HUES64 (cell line): ENCODE results near the gene SIRPD.
"Not testable (repeated sequence)": the region's sequence is repeated elsewhere in the genome, so short reads cannot be mapped to it uniquely, and the experiment has no call there.

Source experiments
- H3K27ac ChIP-seq: 2 replicates; pipeline ENCODE4 v1.7.0; 2013; ENCODE audit warnings: low read depth, low read length, inconsistent platforms
- H3K27me3 ChIP-seq: 2 replicates; pipeline ENCODE4 v1.6.1; 2013; ENCODE audit warnings: mild to moderate bottlenecking, low read length; ENCODE audit not compliant: insufficient read depth
- H3K36me3 ChIP-seq: 2 replicates; pipeline ENCODE4 v1.6.1; 2013; ENCODE audit warnings: mild to moderate bottlenecking, low read length; ENCODE audit not compliant: insufficient read depth
- H3K4me1 ChIP-seq: 2 replicates; pipeline ENCODE4 v1.6.1; 2013; ENCODE audit warnings: mild to moderate bottlenecking, low read length, moderate library complexity; ENCODE audit not compliant: insufficient read depth
- H3K4me3 ChIP-seq: 2 replicates; pipeline ENCODE4 v1.5.1; 2013; ENCODE audit warnings: mild to moderate bottlenecking, low read length, moderate library complexity
- H3K9ac ChIP-seq: 2 replicates; pipeline ENCODE4 v1.6.1; 2013; ENCODE audit warnings: mild to moderate bottlenecking, low read depth, low read length
- H3K9me3 ChIP-seq: 2 replicates; pipeline ENCODE4 v1.6.1; 2013; ENCODE audit warnings: low read depth, low read length; ENCODE audit not compliant: insufficient read depth
- WGBS: fragments of 150-250, 120-280 bp; methylation state at CpG from one replicate; pipeline ENCODE4 v1.1.7; 2013; ENCODE audit warnings: missing lambda C conversion rate; 5-methylcytosine and 5-hydroxymethylcytosine counted together

SIRPD gene

DNA sequence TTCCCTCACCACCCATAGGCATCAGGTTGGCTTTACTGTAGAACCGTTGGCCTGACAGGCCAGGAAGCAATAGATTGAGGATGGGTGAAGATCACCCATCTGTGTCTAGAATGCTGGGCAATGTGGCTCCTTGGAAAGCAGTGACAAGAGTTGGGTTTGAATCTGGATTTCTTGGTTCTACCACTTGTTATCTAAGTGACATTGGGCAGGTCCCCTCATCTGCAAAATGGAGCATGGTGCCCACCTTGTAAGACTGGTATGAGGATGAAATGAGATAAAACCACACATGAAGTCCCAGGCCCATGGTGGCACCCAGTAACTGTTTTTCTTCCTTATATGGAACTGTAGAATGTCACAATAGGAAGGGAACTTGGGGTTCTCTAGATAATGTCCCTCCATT is 43.7 kb downstream of the SIRPD start:
- no peaks in the 10 kb centered on the region for H3K9me3 ChIP-seq
- no peak overlapping the region for H3K9ac ChIP-seq
- no peaks in the 10 kb centered on the region for H3K36me3 ChIP-seq
- no peak overlapping the region for H3K4me3 ChIP-seq
- no peak overlapping the region for H3K27ac ChIP-seq
- peaks cover 5% of the 10 kb centered on the region; the same call in 1 of the 2 replicates for H3K4me1 ChIP-seq
- 96% methylated on average over 1 of the region's 1 CpG for WGBS
- H3K27me3 ChIP-seq: no peaks in the 10 kb centered on the region

DNA sequence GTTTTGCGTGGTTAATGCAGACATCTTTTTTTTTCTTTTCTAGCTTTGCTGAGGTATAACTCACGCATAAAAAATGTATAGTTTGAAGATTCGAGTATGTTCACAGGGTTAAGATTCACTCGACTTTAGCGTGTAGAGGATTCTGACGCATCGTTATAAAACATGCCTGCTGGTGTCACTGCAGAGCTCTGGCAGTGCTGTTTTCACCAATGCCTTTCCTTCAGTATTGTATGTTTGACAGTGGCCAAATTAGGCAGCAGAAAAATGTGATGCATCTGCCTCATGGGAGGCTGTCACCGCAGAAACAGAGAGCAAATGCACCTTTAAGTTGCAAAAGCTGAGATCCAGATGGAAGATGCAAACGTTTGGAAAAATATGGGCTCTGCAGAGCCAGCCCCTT is 48.3 kb downstream of the SIRPD start:
- H3K27me3 ChIP-seq: no peaks in the 10 kb centered on the region
- H3K9me3 ChIP-seq: no peaks in the 10 kb centered on the region
- 63% methylated on average over 9 of the region's 9 CpGs for WGBS
- H3K36me3 ChIP-seq: no peaks in the 10 kb centered on the region
- H3K27ac ChIP-seq: no peak overlapping the region
- no peak overlapping the region for H3K9ac ChIP-seq
- H3K4me1 ChIP-seq: no peaks in the 10 kb centered on the region
- H3K4me3 ChIP-seq: no peak overlapping the region

DNA sequence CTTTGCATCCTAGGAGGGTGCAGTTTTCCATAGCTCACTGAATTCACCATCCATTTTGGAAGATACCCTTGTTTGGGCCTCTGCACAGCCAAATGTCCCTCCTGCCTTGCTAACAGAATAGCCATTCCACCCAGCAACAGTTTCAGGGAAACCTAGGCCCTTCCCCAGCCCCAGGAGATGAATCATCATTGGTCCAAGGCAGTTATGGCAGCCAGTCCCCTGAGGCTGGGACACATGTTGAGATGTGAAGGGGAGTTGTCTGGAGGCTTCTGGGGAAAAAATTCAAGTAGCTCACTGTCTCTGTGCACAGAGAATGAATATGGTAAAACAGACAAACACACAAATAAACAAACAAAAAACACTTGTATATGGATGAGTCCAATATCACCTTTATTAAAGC is 48.9 kb downstream of the SIRPD start:
- H3K4me1 ChIP-seq: no peaks in the 10 kb centered on the region
- no peaks in the 10 kb centered on the region for H3K9me3 ChIP-seq
- H3K4me3 ChIP-seq: no peak overlapping the region
- no peak overlapping the region for H3K27ac ChIP-seq
- H3K9ac ChIP-seq: no peak overlapping the region
- no peaks in the 10 kb centered on the region for H3K36me3 ChIP-seq
- no peaks in the 10 kb centered on the region for H3K27me3 ChIP-seq

DNA sequence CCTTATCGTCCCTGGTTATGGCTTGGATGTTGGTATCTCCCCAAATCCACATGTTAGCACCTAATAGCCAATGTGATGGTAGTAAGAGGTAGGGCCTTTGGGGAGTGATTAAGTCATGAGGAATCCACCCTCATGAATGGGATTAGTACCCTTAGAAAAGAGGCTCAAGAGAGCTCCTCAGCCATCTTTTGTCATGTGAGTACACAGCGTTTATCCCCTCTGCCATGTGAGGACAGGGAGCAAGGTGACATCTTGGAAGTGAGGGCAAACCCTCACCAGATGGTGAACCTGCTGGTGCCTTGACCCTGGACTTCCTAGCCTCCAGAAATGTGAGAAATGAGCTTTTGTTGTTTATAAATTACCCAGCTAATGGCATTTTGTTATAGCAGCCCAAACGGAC is 50.2 kb downstream of the SIRPD start:
- H3K4me1 ChIP-seq: no peaks in the 10 kb centered on the region
- H3K36me3 ChIP-seq: no peaks in the 10 kb centered on the region
- no peaks in the 10 kb centered on the region for H3K27me3 ChIP-seq
- H3K27ac ChIP-seq: no peak overlapping the region
- no peak overlapping the region for H3K9ac ChIP-seq
- H3K4me3 ChIP-seq: no peak overlapping the region
- H3K9me3 ChIP-seq: 0 out of 2 replicates have a peak, but pooled peaks cover 1% of the 10 kb centered on the region
- 78% methylated on average over 3 of the region's 3 CpGs for WGBS

DNA sequence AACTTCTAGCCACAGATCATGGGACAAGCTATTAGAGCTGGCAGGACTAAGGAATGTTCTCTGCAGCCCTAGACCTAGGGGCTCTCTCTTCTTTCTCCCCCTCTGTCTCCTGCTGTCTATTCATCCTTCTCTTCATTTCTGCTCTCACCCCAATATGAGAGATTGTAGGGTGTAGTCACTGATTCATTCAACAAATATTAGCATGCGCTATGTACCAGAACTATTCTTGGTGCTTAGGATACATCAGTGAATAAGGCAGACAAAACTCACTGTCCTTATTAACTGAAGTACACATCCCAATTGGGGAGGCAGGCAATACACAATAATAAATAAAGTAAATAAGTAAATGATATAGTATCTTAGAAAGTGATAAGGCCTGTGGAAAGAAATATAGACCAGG is 51.6 kb downstream of the SIRPD start:
- H3K9me3 ChIP-seq: 0 out of 2 replicates have a peak, but pooled peaks cover 2% of the 10 kb centered on the region
- no peak overlapping the region for H3K9ac ChIP-seq
- H3K27ac ChIP-seq: no peak overlapping the region
- peaks cover 6% of the 10 kb centered on the region for H3K4me1 ChIP-seq
- no peaks in the 10 kb centered on the region for H3K36me3 ChIP-seq
- no peaks in the 10 kb centered on the region for H3K27me3 ChIP-seq
- WGBS: 100% methylated on average over 1 of the region's 1 CpG
- no peak overlapping the region for H3K4me3 ChIP-seq

DNA sequence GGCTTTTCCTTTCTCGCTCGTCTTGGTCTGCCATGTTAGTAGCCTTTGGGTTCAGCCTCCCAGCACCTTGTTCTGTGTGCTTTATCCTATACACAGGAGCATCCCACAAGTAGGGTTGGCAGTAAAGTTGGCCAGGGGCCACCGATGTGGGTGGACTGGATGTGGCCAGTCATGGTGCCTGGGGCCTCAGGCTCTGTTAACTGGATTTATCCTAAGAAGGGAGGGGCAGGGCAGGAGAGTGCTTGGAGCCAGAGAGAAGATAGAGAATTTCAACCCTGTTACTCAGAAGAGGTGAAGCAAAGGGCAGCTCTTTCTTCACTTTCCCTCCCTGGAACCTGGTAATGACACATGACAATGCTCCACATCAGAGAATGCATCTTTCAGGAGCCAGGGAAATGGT is 52.1 kb downstream of the SIRPD start:
- Histone ChIP-seq H3K27ac (no peak overlapping the region), H3K36me3 (no peaks in the 10 kb centered on the region), H3K9ac (no peak overlapping the region), H3K27me3 (no peaks in the 10 kb centered on the region), H3K9me3 (0 out of 2 replicates have a peak, but pooled peaks cover 2% of the 10 kb centered on the region), H3K4me3 (no peak overlapping the region), H3K4me1 (peaks cover 11% of the 10 kb centered on the region)
- 88% methylated on average over 3 of the region's 3 CpGs for WGBS

DNA sequence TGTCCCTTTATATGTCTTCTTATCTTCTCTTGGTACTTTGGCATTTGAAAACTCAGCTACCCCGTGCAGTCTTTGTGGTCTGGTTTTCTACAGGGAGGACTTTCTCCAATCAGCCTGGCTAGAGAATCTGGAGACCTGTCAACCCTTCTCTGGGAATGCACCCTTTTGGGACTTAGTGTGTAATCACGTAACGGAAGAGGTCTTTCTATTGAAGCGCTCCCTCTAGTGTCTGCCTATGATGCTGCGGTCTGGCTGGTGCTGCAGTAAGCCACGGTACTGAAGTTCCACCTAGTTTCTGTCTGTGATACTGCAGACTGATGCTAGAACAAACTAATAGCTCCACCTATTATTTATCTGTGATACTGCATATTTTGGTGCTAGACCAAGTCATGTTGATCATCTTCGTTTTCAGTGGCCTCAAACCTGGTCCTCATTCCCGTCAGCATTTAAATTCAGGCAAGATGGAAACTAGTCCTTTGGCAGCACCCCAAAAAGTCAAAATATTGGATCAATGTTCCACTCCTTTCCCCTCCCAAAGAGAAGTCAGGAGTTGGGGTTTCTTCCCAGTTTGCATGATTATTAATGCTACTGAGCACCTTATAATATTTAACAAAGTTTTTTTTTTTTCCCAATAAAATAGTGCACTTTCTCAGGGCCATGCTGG is 53.8 kb downstream of the SIRPD start:
- Histone ChIP-seq H3K36me3 (no peaks in the 10 kb centered on the region), H3K4me3 (no peak overlapping the region), H3K9ac (no peak overlapping the region), H3K9me3 (0 out of 2 replicates have a peak, but pooled peaks cover 2% of the 10 kb centered on the region), H3K27ac (no peak overlapping the region), H3K4me1 (peaks cover 14% of the 10 kb centered on the region), H3K27me3 (no peaks in the 10 kb centered on the region)
- 16% methylated on average over 8 of the region's 8 CpGs for WGBS

DNA sequence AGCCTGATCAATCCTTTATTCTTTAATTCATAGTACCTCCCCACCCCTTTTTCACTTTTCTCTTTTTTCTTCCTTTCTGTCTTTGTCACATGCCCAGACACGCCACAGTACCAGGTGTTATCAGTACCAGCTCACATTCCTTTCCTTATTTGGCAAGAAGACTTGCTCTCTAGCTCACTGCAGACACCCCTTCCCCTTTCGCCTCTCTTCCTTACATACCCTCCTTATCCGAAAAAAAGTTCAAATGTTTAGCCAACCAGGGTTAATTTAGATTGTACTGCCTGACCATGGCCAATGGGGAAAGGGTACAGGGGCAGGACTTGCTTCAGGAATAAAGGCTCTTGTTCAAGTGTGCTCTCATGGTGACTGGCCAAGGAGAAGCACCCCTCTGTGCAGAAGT is 57.0 kb downstream of the SIRPD start:
- Histone ChIP-seq H3K9ac (peak overlapping the region; percentile 21; the same call in 1 of the 2 replicates), H3K4me1 (peaks cover 14% of the 10 kb centered on the region)
- 69% methylated on average over 3 of the region's 3 CpGs for WGBS

DNA sequence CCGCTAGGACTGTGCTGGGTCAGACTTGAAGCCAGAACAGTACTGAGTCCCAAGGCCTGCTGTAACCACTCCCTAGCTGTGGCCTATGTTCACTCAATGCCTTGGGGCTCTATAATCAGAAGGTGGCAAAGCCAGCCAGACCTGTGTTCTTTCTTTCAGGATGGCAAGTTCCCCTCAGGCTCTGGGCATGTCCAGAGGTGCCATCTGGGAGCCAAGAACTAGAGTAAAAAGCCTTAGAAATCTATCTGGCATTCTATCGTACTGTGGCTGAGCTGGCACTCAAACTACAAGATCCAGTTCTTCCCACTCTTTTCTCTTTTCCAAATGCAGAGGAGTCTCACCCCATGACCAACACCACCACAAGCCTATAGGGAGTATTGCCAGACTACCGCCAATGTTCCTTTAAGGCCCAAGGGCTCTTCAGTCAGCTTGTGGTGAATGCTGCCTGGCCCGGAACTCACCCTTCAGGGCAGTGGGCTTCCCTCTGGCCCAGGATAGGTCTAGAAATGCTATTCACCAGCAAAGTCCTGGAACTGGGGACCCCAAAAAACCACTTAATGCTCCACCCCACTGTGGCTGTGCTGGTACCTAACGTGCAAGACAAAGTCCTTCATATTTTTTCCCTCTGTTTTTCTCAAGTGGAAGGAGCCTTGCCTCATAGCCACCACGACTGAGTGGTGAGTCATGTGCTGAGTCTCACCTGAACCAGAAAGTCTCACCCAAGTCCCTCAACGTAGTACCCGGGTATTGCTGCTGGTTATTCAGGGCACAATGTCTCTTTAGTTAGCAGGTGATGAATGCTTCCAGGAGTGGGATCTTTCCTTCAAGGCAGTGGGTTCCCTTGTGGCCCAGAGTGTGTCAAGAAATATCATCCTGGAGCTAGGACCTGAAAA is 57.7 kb downstream of the SIRPD start:
- H3K4me3 ChIP-seq: no peak overlapping the region
- 92% methylated on average over 8 of the region's 8 CpGs for WGBS
- H3K9me3 ChIP-seq: 0 out of 2 replicates have a peak, but pooled peaks cover 2% of the 10 kb centered on the region
- peak overlapping the region; percentile 0; the same call in 1 of the 2 replicates for H3K9ac ChIP-seq
- no peaks in the 10 kb centered on the region for H3K27me3 ChIP-seq
- peaks cover 14% of the 10 kb centered on the region for H3K4me1 ChIP-seq
- no peaks in the 10 kb centered on the region for H3K36me3 ChIP-seq
- peak overlapping the region; percentile 33; the same call in 1 of the 2 replicates for H3K27ac ChIP-seq

More for the DNA sequence above, 57.0 kb downstream of the SIRPD start:
- Histone ChIP-seq H3K4me3 (no peak overlapping the region), H3K9me3 (0 out of 2 replicates have a peak, but pooled peaks cover 2% of the 10 kb centered on the region), H3K36me3 (no peaks in the 10 kb centered on the region), H3K27me3 (no peaks in the 10 kb centered on the region), H3K27ac (peak overlapping the region; percentile 53; the same call in 1 of the 2 replicates)

DNA sequence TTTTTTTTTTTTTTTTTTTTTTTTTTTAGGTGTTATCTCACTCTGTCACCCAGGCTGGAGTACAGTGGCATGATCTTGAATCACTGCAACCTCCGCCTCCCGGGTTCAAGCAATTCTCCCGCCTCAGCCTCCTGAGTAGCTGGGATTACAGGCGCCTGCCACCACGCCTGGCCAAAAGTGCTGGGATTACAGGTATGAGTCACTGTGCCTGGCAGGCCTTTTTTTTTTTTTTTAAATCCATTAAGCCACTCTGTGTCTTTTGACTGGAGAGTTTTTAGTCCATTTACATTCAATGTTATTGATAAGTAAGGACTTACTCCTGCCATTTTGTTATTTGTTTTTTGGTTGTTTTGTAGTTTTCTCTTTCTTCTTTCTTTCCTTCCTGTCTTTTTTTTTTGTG is 60.1 kb downstream of the SIRPD start:
- WGBS: 90% methylated on average over 5 of the region's 5 CpGs
- H3K9ac ChIP-seq, H3K27ac ChIP-seq, H3K27me3 ChIP-seq, H3K4me3 ChIP-seq, H3K36me3 ChIP-seq, H3K9me3 ChIP-seq: not testable (repeated sequence)
- H3K4me1 ChIP-seq: peaks cover 14% of the 10 kb centered on the region

DNA sequence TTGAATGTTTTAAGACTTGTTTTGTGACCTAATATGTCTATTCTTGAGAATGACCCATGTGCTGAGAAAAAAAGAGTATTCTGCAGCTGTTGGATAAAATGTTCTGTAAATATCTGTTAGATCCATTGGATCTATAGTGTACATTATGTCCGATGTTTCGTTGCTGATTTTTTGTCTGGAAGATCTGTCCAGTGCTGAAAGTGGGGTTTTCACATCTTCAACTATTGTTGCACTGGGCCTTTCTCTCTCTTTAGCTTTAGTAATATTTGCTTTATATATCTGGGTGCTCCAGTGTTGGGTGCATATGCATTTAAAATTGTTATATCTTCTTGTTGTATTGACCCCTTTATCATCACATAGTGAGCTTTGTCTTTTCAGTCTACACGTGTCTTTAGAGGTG is 60.6 kb downstream of the SIRPD start:
- Histone ChIP-seq H3K4me3 (no peak overlapping the region), H3K4me1 (peaks cover 14% of the 10 kb centered on the region)
- 93% methylated on average over 2 of the region's 3 CpGs for WGBS

More for the DNA sequence above, 60.6 kb downstream of the SIRPD start:
- no peak overlapping the region for H3K9ac ChIP-seq
- H3K27ac ChIP-seq: no peak overlapping the region
- no peaks in the 10 kb centered on the region for H3K9me3 ChIP-seq
- no peaks in the 10 kb centered on the region for H3K36me3 ChIP-seq
- no peaks in the 10 kb centered on the region for H3K27me3 ChIP-seq
